A673 (cell line): ENCODE measurements around the gene SMIM12. TPM values are rescaled to one million over a fixed set of nuclear protein-coding genes. Genes with fewer than 3 reads are reported as not detected.

Experiments
- BruUV-seq: library from RNA; stranded (reverse); fragments of 400-500 nt; replicated peaks from 2 replicates; lab custom pipeline; 2021; lab: Mats Ljungman, UMichigan
- CTCF ChIA-PET: fragments of 300-600 bp; sonication (Branson Sonifier 250); formaldehyde crosslinking; loops from one replicate; lab custom pipeline; 2022; ENCODE audit warnings: antibody characterized with exemption; lab: Charles Lee
- POLR2A ChIA-PET: fragments of 300-600 bp; sonication (Branson Sonifier 250); formaldehyde crosslinking; loops from one replicate; lab custom pipeline; 2022; ENCODE audit warnings: antibody characterized with exemption; ENCODE audit not compliant: low non-redundant PET; lab: Charles Lee
- DNase-seq: peaks from one replicate; pipeline ENCODE4 v3.0.0-alpha.2; 2015; ENCODE audit warnings: low spot score
- H3K27ac ChIP-seq: fragments of 200-600 bp; sonication (generic); 2 replicates; pipeline ENCODE4 v1.5.1; 2016; ENCODE audit warnings: mixed run types, low read depth, mild to moderate bottlenecking, mixed read lengths, antibody characterized with exemption, low read length; ENCODE audit not compliant: poor library complexity, severe bottlenecking
- H3K27me3 ChIP-seq: fragments of 200-600 bp; sonication (generic); replicated peaks from 2 replicates; pipeline ENCODE4 v1.6.1; 2017; ENCODE audit warnings: mixed run types, low read depth, mild to moderate bottlenecking, mixed read lengths, antibody characterized with exemption, low read length; ENCODE audit not compliant: insufficient read depth, poor library complexity
- H3K36me3 ChIP-seq: fragments of 200-600 bp; sonication (generic); 2 replicates; pipeline ENCODE4 v1.6.1; 2016; ENCODE audit warnings: mixed run types, mild to moderate bottlenecking, mixed read lengths, antibody characterized with exemption, low read length; ENCODE audit not compliant: insufficient read depth, poor library complexity, severe bottlenecking
- H3K4me1 ChIP-seq: fragments of 200-600 bp; sonication (generic); 2 replicates; pipeline ENCODE4 v1.6.1; 2017; ENCODE audit warnings: mixed run types, mild to moderate bottlenecking, mixed read lengths, antibody characterized with exemption, low read length; ENCODE audit not compliant: insufficient read depth, poor library complexity, severe bottlenecking
- H3K4me3 ChIP-seq: fragments of 200-600 bp; sonication (generic); 2 replicates; pipeline ENCODE4 v1.5.1; 2016; ENCODE audit warnings: low read depth, mixed run types, mild to moderate bottlenecking, mixed read lengths, low read length; ENCODE audit not compliant: poor library complexity, severe bottlenecking
- H3K9me3 ChIP-seq: fragments of 200-600 bp; sonication (generic); 2 replicates; pipeline ENCODE4 v1.6.1; 2016; ENCODE audit warnings: mixed run types, low read depth, mild to moderate bottlenecking, mixed read lengths, antibody characterized with exemption, low read length; ENCODE audit not compliant: poor library complexity, severe bottlenecking
- EZH2 ChIP-seq: fragments of 200-600 bp; sonication (generic); IDR thresholded peaks from 2 replicates; pipeline ENCODE4 v1.6.1; 2017; ENCODE audit warnings: borderline replicate concordance, low read depth, mild to moderate bottlenecking, mixed read lengths, antibody characterized with exemption, low read length; ENCODE audit not compliant: poor library complexity, severe bottlenecking
- intact Hi-C: fragments of 100-400 bp; cut with micrococcal nuclease; formaldehyde crosslinking; loops from one replicate; pipeline ENCODE4 v1.10.0; 2022; ENCODE audit not compliant: unreplicated experiment
- total RNA-seq: library from RNA; stranded (reverse); gene quantifications from 2 replicates; pipeline ENCODE4 v1.2.3, GENCODE V29; 2021
- TF ChIP-seq, protein P1 (sequence below): fragments of 300-800, 200-600 bp; sonication (generic); conservative IDR thresholded peaks from 2 replicates; pipeline ENCODE4 v1.5.1; 2017; ENCODE audit warnings: low read depth, mild to moderate bottlenecking, antibody characterized with exemption, low read length, moderate library complexity, mixed read lengths

SMIM12 gene
- total RNA-seq, 1 experiment from 2014 or later, result 37.5 TPM

DNA sequence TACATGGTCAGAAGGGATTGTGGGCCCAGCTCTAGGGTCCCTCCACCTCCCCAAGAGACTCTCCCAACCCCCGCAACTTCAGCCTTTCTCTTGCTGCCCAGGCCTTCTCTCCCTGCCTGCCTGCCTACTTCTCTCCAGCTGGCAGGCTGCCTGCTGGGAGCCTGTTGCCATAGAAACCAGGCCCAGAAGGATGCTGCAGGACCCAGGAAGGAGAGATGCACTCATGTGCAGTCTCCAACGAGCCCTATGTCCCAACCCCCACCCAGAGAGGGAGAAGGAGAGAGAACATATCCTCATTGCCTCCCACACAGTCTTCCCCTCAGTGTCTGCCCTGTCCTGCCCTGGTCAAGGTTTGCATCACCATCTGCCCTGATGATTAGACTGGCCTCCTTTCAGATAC lies 10.8 kb upstream of the SMIM12 start:
- no peak overlapping the region for H3K4me3 ChIP-seq
- no TSS peak for BruUV-seq
- ChIA-PET CTCF (no interaction called here), POLR2A (interaction anchor here (0.7 kb wide), 1 partner anchor 974 kb away, joined by 6 read pairs; no protein-coding TSS in a partner anchor)
- DNase-seq, result no peak
- H3K4me1 ChIP-seq, result no peaks in the 10 kb centered on the region
- no peak for TF ChIP-seq EZH2
- TF ChIP-seq, protein P1, sequence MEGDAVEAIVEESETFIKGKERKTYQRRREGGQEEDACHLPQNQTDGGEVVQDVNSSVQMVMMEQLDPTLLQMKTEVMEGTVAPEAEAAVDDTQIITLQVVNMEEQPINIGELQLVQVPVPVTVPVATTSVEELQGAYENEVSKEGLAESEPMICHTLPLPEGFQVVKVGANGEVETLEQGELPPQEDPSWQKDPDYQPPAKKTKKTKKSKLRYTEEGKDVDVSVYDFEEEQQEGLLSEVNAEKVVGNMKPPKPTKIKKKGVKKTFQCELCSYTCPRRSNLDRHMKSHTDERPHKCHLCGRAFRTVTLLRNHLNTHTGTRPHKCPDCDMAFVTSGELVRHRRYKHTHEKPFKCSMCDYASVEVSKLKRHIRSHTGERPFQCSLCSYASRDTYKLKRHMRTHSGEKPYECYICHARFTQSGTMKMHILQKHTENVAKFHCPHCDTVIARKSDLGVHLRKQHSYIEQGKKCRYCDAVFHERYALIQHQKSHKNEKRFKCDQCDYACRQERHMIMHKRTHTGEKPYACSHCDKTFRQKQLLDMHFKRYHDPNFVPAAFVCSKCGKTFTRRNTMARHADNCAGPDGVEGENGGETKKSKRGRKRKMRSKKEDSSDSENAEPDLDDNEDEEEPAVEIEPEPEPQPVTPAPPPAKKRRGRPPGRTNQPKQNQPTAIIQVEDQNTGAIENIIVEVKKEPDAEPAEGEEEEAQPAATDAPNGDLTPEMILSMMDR, result no peak
- intact Hi-C loops, result no loop called here
- H3K9me3 ChIP-seq, result no peaks in the 10 kb centered on the region
- H3K36me3 ChIP-seq, result no peaks in the 10 kb centered on the region
- H3K27me3 ChIP-seq, result peaks cover 44% of the 10 kb centered on the region
- H3K27ac ChIP-seq, result no peak overlapping the region

DNA sequence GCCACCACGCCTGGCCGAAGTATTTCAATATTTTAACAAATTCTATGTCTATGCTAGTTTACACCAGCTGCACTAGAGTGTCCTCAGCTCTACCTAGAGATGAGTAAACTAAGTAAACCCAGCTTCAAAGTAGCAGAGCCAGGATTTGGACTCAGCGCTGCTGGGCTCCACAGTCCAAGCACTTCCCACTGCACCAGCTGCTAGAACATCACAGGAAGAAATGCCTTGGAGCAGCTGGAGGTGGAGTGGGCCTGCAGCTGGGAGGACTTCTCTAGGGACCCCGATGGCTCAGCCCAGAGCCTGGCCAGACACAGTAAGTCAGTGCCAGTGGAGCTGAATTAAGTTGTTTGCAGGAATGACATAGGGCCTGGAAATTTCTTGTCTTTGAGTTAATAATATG lies 10.2 kb upstream of the SMIM12 start:
- TF ChIP-seq, protein P1, result no peak
- no peak for TF ChIP-seq EZH2
- no peaks in the 10 kb centered on the region for H3K4me1 ChIP-seq
- H3K27me3 ChIP-seq, result peaks cover 37% of the 10 kb centered on the region
- H3K36me3 ChIP-seq, result no peaks in the 10 kb centered on the region
- no peak for DNase-seq
- no peaks in the 10 kb centered on the region for H3K9me3 ChIP-seq
- no peak overlapping the region for H3K27ac ChIP-seq
- ChIA-PET POLR2A (interaction anchor here (0.7 kb wide), 1 partner anchor 974 kb away, joined by 6 read pairs; no protein-coding TSS in a partner anchor), CTCF (no interaction called here)
- BruUV-seq, result no TSS peak
- no peak overlapping the region for H3K4me3 ChIP-seq
- intact Hi-C loops, result no loop called here

DNA sequence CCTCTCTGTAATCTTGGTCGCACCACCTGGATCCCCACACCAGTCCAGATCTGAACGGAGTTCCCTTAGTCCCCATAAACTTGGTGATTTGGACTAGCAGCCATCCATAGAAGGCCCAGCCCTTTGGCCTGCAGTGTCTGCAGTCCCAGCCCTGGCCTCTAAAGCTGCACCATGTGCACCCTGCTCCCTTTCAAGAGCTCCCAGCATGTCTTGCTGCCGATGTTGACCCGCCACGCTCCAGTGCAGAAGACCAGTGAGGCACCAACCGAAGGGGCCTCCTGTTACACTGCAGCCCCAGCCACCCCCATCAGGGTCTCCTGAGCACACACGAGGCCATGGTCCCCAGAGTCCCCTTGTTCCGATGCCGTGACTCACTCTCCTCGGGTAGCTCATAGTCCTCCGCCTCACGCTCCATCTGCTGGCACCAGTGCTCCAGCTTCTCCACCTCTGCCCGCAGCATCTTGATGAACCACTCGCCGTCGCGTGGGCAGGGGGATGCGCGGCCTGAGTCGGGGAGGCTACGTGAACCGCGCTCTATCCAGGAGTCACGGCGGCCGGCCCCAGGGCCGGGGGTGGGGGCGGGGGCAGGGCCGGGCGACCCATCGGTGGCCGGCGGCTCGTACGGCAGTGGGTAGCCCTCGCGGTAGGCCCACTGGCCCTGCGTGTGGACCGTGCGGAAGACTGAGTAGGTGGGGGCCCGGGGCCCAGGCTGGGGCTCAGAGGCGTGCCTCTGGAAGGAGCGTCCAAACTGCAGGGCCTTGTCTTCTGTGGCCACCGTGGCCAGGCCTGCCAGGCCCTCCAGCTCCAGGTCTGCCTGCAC lies 8.9 kb upstream of the SMIM12 start:
- Histone ChIP-seq H3K4me1 (no peaks in the 10 kb centered on the region), H3K4me3 (no peak overlapping the region), H3K27me3 (peaks cover 24% of the 10 kb centered on the region), H3K9me3 (no peaks in the 10 kb centered on the region), H3K36me3 (no peaks in the 10 kb centered on the region), H3K27ac (no peak overlapping the region)
- intact Hi-C loops, result no loop called here
- DNase-seq, result no peak
- no TSS peak for BruUV-seq
- CTCF ChIA-PET, result no interaction called here
- TF ChIP-seq EZH2, result no peak
- POLR2A ChIA-PET, result no interaction called here
